NCI-H128 (cell line): ENCODE results near the gene MED27.

Source experiments
- DNase-seq: peaks from one replicate; lab custom pipeline; 2025; ENCODE audit not compliant: unreplicated experiment; lab: John Stamatoyannopoulos, UW

Gene MED27

DNA sequence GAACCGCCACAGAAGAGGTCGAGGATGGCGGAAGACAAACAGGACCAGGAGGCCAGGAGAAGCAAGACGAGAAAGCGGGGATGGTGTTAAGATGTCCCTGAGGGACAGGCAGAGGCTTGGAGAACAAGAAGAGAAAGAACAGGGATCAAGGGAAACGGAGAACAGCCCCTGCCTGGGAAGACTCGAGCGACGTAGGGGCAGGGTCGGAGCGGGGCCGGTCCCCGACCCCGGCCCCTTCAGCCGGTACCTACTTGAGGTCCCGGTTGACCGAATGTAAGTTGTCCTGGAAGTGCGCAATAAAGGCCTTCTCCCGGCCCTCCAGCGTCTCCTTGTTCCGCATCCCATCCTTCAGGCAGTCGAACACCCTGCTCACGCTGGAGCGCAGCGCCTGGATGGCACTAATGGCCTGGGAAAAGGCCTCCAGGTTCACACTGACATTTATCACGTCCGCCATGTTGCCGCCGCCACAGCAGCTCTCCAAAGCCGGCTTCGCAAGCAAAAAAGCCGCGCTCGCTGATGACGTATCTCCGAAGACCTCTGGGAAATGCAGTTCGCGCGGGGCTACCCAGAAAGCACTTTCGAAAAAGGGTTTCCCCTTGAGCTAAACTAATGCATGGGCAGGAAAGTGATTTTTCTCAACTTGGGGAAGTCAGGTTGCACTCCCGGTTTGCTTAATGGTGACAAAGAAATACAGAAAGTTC is at the start of gene MED27:
MED27 (minus strand) TSS at position 477 of the 701 bp plus-strand sequence; CDS start at position 454, 23 bp downstream.
- peak; percentile 81 for DNase-seq

GRCh38 chr9:132127888-132128534 is 48.3 kb upstream of the MED27 start:
- no peak for DNase-seq

DNA sequence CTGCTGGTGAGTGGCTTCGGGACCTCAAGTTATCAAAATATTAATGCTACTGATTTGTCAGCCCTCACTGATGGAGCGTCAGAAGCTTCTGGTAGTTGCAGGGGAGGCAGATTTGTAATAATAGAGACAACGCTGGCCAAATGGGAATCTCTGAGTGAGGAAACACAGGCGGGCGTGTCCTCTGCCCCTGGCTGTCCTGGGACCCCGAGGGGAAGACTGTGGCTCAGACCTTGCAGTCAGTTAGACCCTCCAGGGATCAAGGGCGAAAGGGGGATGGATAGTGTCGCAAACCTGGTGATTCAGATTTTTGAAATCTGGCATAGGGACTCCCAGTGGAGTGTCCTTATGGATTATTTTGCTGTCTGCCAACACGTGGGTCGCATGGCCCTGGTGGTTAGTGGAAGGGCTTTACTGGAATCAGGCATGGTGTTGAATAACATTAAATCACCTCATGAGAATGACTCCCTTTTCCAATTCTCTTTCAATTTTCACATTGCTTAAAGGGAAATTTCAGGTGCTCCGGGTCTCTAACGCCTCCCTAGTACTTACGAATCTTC is 47.1 kb upstream of the MED27 start:
- no peak for DNase-seq

DNA sequence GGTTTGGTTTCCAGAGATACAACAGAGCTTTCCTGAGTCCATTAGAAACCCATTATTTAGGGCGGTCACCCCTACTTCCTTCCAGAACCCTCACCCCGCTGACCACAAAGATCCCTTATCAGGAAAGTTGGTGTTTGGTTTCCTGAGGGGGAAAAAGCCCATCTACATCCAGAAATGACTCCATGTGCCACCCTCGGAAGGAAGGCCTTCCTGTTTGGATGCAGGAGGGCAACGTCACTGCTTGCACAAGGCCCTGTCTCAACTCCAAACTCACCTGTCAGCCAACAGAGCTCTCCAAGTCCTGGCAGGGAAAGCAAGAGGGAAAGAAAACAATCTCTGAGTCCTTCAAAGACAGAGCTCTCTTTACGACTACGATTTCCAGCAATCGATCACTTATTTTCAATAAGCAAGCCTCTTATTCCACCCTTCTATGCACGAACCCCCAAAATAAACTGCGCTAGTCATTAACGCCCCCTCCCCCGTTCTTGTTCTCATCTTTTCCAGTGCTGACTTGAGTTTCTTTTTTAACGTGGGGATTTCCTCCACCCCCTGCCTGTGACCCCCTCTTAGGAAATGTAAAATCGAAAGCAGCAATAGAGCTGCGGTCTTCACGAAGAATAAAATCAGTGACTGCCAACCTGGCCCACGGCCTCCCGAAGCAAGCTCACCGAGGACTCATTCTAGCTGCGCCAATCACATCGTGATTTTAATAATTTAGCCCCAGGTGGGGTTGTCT is 46.4 kb upstream of the MED27 start:
- no peak for DNase-seq

DNA sequence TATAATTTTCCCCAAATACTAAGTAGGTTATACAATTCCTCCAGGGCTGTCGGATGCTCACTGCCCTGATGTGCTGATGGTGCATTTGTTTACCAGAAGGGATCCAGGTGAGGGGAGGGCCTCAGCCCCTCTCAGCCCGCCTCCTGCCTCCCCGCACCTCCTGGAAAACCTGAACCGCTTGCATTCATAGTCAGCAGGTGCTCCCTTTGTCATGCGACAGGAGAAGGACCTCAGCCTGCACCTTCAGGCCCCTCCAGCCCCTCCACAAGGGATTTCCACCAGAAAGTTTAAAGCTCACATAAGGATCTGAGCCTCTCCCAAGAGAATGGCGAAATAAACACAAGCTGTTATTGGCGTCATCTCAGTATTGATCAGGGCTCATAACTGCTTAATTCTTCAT is 45.7 kb upstream of the MED27 start:
- DNase-seq = no peak

GRCh38 chr9:132124800-132125199 is 45.1 kb upstream of the MED27 start:
- no peak for DNase-seq

DNA sequence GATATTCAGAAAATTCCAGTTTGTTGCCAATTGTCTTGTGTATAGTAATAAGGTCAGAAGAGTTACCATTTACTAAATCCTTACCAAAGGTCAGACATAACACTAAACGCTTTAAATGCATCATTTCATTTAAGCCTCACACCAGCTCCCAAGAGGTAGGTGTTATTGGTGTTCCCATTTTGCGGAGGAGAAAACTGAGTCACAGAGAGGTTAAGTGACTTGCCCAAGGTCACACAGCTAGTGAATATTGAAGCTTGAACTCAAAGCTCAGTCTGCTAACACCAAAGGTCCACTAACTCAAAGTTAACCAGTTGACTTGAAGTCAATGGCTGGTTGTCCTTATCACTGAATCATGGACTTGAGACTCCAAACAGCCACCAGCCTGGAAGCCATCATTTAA is 41.4 kb upstream of the MED27 start:
- no peak for DNase-seq

- DNase-seq = no peak
Measured at GRCh38 chr9:132117694-132118093, 38.0 kb upstream of the MED27 start.

- no peak for DNase-seq
Measured at GRCh38 chr9:132116583-132116982, 36.9 kb upstream of the MED27 start.

GRCh38 chr9:132114102-132114707 is 34.5 kb upstream of the MED27 start:
- DNase-seq = no peak

GRCh38 chr9:132109291-132109690 is 29.6 kb upstream of the MED27 start:
- DNase-seq = no peak

DNA sequence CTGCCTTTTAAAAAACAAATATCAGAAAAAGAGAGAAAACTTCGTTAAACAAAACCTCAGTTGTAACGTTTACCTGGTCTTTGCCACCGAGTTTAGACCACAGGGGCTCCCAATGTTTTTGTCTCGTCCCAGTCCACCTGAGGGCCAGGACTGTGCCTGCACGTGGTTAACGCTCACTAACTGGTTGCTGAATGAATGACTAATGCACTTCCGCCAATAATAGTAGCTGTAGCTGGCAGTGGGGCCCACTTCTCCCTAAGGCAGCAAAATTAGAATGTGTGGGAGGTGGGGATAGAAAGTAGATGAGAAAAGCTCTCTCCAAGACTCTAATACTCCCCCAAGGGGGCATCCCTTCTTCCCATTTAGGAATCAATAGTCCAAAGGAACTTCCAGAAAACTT is 29.1 kb upstream of the MED27 start:
- DNase-seq = no peak

- no peak for DNase-seq
Measured at GRCh38 chr9:132099741-132100407, 20.2 kb upstream of the MED27 start.

GRCh38 chr9:132099167-132099566 is 19.5 kb upstream of the MED27 start:
- DNase-seq = no peak

DNA sequence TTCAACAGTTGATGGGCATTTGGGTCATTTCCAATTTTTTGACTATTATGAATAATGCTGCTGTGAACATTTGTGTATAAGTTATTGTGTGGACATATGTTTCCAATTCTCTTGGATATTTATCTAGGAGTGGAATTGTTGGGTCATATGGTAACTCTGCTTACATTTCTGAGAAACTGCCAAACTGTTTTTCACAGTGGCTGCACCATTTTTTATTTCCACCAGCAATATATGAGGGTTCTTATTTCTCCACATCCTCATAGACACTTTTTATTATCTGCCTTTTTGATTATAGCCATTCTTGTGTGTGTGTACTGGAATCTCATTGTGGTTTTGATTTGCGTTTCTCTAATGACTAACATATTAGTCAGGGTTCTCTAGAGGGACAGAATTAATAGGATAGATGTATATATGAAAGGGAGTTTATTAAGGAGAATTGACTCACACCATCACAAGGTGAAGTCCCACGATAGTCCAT is 14.7 kb upstream of the MED27 start:
- DNase-seq = no peak

GRCh38 chr9:132090771-132091170 is 11.1 kb upstream of the MED27 start:
- no peak for DNase-seq

- DNase-seq = no peak
Measured at GRCh38 chr9:132087438-132088030, 7.9 kb upstream of the MED27 start.

DNA sequence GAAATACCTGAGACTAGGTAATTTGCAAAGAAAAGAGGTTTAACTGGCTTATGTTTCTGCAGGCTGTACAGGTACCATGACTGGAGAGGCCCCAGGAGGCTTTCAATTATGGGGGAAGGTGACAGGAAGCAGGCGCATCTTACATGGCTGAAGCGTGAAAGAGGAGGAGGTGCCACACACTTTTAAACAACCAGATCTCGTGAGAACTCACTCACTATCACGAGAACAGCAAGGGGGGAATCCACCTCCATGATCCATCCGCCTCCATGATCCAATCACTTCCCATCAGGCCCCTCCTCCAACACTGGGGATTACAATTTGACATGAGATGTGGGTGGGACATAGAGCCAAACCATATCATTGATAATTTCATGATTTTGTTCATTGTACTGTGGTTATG is 2.5 kb upstream of the MED27 start:
- DNase-seq = no peak

DNA sequence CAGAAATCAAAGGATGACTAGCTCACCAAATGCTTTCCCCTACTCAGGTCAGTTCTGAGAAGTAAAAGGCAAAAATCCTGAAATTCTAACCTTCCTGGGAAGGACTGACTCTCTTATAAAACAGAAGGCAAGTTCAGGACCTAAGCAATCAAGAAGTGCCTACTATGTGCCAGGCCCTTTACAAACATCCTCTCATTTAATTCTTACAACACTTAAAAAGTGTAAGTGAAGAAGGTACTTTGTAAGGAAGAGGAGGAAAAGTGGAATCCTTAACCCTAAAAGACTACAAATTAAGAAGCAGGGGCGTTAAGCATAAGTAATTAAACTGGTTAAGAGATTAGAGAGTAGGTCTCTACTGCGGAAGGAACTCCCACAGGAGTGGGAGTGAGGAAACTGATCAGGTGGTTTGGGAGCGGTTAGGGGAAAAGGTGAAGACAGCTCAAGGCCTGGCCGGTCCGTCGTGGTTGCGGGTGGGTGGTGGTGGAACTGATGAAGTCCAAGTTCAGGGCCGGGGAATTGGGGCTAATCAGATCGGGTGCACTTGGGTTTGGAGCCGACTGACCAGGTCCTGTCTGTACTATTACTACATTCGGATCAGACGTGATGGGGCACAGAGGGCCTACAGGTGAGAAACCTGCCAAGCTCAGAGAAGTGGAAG is 839 bp downstream of the MED27 start:
- no peak for DNase-seq
